A204.1 (cell line): Measurements from ENCODE around the gene KCTD15.

Experiments
- FAIRE-seq: peaks from 2 replicates; lab custom pipeline; 2012; peaks lifted over from hg19 to GRCh38; lab: Jason Lieb, UNC

KCTD15 gene

DNA sequence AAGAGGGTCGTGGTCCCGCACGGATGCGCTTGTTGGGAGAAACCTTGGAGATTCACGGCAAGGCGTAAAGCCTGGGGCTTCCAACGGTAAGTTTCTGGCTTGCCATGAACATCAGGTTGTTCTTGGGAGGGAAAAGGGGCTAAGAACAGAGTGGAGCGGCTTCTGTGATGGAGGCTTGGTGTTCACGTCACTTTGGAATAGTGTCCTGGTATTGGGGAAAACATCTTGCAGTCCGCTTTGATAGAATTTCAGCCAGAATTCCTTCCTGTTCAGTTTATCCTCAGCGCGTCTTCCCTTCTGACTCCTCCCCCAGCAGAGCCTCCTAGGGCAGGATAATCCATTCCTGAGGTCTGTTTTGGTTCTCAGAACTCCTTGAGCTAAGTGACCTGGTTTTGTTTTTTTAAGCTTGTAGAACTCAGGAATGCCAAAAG is 2.0 kb downstream of the KCTD15 start:
- no peak for FAIRE-seq

DNA sequence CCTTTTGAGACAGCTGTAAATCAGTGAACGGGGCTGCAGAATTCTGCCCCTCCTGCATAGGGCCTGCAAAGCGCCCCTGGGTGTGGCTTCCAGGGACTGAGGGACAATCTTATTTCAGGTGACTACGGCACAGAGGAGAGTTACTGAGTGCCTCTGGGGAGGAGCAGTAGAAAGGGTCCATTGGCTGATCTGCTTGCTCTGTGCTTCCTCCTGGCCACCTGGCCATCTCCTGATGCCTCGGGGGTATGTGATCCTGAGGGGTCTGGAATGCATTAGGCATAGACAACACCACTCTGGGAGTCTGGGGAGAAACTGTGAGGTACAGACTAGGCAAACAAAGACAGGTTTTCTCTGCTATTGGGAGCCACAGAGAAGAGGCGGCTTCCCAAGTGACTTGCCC is 2.8 kb downstream of the KCTD15 start:
- FAIRE-seq: no peak

DNA sequence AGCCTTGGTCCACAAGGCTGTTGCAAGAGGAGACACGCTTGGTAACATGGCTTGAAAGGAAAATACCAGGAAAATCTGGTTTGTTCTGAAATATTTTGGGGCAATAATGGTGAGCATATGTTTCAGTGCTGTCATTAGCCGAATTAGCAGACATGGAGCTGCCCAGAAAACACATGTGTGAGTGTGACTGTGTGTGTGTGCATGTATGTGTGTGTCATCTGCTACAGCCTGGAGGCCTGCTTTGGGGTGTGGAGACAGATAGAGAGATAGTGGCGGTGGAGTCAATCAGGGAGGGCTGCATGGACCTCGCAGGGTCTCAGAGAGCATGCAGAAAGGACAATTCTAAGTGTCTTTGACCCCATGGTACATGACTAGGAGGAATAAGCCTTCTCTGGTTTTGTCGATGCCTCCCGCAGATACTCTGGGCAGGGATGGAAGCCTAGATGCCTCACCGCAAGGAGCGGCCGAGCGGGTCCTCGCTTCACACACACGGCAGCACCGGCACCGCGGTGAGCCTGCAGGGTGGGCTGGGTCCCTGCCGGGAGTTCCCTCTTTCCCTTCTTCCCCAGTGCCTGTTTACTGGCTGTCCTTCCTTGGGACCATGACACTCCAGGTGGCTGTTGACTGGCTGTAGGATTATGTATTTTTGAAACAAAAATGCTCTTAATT is 3.5 kb downstream of the KCTD15 start:
- no peak for FAIRE-seq

DNA sequence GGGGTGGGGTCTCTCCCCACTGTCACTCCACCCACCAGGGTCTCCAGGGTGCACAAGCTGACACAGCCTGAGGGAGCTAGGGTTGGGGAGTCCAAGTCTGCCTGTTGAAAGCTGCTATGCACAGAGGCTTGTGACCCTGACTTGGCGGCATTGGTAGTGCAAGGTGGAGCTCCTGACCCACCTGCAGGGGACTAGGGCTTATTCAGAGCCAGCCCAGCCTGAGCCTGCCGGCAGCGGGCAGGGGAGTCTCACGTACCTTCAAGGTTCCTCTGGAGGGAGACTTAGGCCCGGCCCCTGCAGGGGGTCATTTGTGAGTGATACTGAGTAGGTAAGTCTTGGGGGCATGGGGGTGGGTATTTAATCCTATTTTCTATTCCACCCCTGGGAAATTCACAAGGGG is 4.7 kb downstream of the KCTD15 start:
- FAIRE-seq: no peak

DNA sequence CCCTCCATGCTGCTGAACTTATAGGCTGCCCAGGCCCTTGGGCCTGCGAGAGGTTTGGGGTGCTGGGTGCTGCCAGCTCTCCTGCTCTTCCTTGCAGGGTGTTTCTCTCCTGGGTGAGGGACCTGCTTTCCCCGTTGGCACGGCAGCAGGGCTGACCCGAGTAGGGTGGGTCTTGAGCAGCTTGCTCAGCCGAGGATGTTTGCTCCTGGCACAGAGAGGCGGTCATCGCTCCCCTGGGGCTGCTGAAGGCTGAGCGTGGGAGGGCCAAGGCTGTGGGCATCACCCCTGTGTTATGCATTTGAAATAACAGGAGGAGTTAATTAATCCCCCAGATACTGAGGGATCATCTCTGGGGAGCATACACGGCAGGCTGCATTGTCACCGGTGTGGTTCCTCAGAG is 5.3 kb downstream of the KCTD15 start:
- FAIRE-seq: no peak

DNA sequence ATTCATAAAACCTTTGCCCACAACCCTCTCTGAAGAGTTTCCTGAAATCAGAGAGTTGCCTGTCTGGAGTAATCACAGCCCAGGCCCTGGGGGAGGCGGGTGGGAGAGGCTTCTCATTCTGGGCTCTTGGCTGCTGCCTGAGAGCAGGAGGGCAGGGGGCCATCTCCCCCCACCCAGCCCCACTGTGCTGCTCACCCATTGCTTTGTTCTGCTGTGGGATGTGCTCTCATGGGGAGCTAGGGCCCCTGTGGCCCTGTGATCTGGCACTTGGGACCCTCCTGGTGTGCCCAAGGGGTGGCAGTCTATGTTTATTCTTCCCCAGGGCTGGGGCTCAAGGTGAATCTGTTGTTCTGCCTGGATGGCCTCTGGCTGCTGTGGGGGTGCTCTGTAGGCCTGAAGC is 6.1 kb downstream of the KCTD15 start:
- FAIRE-seq: no peak

DNA sequence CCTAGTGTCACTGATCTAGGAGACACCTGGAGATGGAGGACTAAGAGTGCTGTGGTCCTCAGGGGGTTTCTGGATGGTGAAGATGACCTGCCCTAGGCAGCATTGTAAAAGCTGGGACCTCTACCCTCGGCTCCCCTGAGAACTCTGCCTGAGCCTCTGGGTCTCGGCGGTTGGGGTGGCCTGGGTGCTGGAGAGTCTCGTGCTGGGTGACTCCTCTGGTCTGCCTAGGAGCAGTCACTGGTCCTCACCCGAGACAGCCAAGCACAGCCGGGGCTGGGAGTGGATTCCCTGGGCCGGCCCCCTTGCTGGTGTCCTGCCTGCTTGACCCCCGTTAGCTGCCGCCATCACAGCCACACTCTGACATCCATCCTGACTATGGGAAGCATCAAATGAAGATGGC is 6.7 kb downstream of the KCTD15 start:
- FAIRE-seq: no peak

DNA sequence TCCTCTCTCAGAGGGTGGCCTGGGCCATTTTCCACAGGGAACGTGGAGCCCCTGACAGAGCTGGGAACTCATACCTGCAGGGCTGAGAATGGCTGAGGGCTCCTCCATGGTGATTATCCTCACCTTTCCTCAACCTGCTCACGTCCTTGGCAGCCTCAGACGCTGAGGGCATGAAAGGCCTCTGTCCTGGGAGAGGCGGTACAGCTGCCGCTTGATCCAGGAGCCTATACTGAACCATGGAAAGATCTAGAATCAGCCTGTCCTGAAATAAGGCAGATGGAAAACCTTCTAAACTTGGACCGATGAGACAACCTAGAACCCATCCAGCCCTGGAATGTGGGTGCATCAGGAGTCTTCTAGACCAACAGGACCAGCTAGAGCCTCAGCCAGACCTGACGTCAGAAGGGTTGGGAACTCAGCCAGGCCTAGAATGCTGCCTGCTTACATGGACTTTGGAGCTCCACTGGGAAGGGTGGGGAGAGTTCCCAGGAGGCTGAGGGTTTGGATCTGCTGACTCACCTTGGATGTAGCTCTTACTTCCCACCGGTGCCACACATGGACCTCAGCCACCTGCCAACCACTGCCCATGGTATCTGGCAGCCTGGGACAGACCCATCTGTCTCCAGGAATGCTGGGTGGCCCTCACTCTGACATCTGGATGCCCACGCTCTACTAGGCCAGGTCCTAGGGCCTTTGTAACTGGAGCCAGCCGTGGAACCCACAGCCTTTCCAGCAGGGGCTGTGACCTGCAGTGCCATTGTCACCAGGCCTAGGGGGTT is 7.5 kb downstream of the KCTD15 start:
- FAIRE-seq: no peak

DNA sequence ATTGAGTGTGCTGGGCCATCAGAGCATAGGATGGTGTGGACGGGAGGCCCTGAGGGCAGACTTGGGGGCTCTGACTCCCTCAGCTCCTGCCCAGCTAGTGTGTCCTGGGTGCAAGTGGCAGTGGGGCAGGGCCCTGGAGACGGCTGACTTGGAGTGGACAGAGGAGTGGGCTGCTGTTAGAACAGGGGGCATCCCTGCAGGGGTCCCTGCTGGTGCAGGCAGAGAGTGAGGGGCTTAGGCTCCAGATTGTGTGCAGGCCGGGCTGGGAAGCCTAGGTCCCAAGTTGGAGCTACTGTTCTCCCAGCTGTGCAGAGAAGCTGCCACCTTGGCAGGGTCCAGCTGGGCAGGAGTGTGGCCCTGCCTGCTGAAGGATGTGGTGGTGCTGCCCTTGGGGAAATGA is 8.6 kb downstream of the KCTD15 start:
- FAIRE-seq: no peak

DNA sequence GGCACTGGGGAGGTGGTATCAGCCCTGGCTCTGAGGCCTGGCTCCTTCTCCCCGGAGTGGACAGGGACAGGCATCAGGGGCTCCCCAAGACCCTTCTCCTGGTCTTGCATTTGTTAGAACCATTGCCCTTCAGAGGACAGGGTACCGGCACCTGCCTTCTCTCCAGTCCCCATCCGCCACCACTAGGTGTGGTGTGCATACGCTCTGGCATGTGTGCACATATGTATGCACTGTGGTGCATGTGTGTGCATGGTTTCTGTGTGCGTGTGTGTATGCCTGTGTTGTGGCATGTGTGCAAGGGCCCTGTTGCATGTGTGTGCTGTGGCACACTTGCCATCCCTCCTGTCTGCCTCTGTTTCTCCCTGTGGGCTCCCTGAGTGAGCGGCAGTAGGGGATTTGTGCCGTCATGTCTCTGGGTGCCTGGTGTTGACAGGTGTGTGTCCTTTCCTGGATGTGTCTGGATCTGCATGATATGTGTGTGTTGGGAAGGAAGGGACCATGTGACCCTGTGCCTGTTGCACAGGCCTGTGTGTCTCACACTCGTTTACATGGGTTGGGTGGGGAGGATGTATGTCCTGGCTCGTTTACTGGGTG is 9.3 kb downstream of the KCTD15 start:
- no peak for FAIRE-seq

DNA sequence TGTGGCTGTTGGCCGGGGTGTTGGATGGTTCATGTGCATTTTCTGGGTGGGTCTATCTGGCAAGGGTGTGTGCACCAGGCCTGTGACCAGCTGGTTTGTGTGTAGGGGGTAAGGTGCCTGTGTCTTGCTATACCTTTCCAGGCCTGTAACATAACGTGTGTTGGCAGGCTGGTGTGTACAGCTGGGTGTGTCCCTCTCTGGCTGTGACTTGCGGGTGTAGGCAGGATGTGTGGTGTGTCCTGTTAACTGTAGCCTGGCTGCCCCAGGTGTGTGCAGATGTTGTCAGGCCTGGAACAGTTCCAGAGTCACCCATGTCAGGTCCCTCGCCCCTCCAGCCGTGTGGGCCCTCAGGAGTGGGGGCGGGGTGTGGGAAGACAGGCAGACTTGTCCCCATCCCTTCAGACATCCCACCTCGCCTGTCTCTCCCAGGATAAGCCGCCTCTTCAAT is 9.8 kb downstream of the KCTD15 start:
- FAIRE-seq: no peak

DNA sequence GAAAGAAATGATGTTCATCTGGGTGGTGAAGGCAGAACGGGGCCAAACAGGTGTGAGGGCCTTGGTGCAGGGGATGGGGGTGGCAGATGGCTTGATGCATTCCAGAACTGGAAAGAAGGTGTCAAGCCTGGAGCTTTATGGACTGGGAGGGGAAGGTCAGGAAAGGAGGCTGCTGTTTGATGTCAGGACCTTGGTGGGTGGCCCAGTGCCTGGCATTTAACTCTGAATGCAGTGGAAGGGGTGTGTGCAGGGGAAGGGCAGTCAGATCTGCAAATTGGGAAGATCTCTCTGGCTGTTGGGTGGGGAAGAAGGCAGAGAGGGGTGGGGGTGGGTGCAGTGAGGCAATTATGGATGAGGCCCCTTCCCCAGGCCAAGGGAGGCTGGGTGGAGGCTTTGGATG is 11.7 kb downstream of the KCTD15 start:
- FAIRE-seq: no peak

DNA sequence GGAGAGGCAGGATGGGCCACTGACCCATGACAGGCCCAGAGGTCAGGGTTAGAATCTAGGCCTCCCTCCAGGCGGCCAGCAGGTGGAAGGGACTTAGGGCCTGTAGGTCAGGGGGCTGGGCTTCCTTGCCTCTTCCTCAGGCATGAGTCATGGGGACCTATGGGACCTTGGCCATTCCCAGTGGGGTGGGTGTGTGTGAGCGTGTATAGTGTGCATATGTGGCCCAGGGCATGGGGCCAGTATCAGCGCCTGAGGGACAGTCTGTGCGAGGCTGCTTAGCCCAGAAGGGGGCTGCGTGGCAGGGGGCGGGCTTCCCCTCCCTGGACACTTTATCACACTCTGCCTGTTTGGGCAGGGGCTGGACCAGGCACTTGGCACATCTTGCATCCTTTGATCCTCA is 13.3 kb downstream of the KCTD15 start:
- no peak for FAIRE-seq

DNA sequence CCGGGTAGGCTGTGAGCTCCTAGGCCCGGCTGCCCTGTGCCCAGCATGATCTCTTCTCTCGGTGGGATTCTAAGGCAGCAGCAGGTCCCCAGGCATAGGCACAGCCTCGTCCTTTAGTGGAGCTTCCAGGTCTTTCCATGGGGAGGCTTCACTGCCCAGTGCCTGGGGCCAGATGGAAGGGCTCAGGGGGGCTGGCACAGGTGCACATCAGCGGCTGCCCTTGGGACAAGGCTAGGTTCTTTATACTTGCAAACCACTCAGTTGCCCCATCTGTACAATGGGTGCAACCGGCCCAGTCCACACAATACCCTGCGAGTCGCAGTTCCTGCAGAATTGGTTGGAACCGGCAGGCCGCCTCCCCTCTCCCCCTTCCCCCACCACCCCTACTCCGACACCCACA is 14.2 kb downstream of the KCTD15 start:
- no peak for FAIRE-seq

DNA sequence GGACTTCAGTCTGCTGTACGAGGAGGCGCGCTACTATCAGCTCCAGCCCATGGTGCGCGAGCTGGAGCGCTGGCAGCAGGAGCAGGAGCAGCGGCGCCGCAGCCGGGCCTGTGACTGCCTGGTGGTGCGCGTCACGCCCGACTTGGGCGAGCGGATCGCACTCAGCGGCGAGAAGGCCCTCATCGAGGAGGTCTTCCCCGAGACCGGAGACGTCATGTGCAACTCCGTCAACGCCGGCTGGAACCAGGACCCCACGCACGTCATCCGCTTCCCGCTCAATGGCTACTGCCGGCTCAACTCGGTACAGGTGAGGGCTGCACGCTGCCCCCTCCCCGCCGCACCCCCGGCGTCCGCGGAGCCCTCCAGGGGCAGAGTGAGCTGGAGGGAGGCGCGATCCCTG is 14.6 kb downstream of the KCTD15 start:
- FAIRE-seq: no peak

DNA sequence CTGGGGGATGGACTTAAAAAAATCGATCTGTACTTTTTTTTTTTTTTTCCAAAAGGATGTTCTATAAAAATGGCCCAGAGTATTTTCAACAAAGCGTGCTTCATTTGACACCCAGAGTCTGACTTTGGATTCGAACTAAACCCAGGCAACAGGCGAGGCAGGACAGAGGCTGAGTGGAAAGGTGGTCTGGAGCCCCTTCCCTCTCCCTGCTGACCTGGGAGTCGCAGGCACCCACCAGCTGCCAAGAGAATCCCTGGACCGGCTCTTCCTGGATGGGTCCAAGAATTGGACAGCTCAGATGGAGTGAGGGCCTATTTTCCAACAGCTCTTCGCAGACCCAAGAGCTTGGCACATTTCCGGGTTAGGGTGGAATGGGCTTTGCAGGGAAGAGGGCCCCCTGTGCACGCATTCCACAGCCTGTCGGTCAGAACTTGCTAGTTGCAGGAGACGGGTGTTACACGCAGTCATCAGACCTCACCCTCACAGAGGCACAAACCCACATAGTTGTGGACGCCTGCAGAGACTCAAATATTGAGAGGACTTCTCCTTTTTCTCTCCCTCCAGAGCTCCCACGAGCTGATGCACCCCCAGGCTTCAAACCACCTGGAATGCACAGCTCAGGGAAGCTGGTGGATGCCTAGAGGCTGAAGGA is 15.2 kb downstream of the KCTD15 start:
- no peak for FAIRE-seq

DNA sequence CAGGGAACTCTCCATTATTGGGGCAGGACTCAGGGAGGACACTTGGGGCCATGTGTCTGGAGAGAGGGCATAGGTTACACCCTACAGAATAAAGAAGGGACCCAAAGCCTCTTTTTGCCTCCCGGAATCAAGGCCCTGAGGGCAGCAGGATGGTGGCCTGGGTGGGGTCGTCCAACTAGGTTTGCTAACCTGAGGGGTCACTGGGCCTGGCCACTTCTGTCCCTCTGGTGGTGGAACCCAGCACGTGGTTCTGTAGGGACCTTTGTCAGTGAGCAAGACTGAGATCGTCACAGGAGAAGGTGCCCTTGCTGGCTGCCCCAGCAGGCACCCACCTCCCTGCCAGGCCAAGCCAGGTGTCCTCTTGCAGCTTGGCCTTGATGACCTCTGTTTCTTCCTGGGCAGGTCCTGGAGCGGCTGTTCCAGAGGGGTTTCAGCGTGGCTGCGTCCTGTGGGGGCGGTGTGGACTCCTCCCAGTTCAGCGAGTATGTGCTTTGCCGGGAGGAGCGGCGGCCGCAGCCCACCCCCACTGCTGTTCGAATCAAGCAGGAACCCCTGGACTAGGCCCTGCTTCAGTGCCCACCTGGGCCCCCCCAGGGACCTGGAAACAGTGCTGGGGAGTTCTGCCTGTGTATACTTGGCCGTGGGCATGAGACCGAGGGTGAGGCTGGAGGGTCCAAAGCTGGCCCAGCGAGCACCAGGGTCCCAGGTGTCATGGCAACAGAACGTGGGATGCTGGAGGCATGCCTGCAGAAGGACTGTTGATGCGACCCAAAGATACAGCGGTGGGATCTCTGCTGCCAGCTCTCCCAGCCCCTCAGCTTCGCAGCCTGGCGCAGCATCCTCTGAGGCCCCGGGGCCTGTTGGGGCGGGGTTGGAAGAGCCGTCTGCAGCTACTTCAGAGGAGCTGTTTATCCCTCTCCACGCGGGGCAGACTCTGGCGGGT is 16.0 kb downstream of the KCTD15 start:
- no peak for FAIRE-seq

DNA sequence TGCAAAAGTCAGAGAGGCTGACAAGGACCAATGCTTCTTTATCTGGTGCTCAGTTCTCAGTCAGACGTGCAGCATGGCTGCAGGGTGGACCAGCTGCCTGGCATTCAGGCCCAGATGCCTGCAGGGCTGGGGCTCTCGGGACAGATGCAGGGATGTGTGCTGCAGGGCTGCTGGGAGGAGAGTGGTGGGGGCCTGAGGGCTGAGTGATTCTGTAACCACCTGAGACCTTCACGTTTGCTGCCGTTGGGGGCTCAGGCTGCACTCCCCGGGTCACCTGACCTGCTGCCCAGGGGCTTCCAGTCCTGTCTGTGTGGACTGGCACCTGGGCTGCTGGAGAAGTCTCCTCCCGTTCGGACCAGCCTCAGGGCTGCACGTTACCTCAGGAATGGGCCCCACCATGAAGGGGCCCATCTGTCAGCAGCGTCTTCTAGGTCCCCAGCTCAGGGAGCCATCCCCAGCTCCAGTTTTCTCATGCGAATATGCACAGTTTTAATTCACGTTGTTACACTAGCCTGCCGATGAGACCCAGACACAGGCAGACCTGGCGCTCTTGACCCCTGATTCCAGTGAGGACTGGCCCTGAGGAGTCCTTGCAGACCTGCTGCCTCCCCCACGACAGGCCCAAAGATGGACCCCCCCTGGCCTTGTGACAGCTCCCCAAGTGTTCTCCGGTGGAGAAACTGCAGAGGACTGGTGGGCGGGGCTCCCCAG is 16.9 kb downstream of the KCTD15 start:
- FAIRE-seq: no peak

DNA sequence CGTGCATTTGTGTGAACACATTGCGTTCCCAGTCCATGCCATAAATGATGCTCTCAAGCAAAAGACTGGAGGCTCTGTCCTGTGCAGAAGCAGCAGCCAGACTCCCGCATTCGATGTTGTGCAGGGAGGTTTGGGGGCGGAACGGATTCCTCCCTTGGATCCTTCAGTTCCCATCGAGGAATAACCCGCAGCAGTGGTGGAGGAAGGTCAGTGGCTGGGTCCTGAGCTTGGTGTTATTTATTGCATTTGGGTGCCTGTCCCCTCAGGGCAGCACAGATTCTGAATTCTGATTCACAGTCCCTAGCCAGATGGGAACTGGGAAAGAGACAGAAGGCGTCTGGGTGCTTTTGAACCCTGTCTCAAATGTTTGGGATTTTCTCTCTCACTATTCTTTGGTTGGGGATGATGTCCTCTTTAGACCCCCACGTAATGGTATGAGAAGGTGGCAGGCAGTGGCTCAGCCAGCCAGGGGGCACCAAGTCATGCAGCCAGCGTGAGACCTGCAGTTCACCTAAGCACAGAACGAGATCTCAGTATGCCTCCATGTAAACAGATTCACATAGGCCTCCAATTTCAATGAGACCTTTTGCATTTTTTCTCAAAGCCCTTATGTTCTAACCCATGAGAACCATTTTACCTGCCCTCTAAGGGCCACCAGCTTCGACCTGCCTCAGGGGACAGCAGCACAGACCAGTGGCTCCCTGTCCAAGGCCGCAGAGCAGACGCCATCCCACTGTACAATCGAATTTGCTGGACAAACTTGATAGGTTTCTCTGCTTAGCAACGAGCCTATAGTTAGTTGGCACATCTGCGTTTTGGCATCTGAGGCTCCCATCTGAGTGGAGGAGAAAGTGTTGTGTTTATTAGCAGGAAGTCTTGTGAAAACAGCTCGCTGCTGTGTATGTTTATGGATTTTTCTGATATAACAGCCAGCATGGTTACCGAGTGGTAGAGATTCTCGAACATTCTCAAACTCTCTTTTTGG is 17.8 kb downstream of the KCTD15 start:
- no peak for FAIRE-seq
